ENCODE results near the gene SH3RF3.

Gene SH3RF3

GRCh38 chr2:109350526-109350925, 221.5 kb downstream of the SH3RF3 start:
- no peak overlapping the region for H3K4me3 ChIP-seq (ENCODE audit: low read depth, low read length)
- ChIA-PET CTCF (interaction anchor here (1.2 kb wide), 1 partner anchor 160 kb away, joined by 3 read pairs; no protein-coding TSS in a partner anchor), POLR2A (interaction anchor here (0.7 to 1.3 kb wide), 3 partner anchors 12 to 97 kb away, joined by 3 to 4 read pairs (median 3); no protein-coding TSS in a partner anchor)
- TF ChIP-seq CTCF (IDR thresholded peaks at IDR 0.05; ENCODE audit: insufficient read depth, low read length, missing control alignments), result no peak
- DNase-seq (ENCODE audit: low read depth, low spot score), result no peak

GRCh38 chr2:109351164-109351756, 222.3 kb downstream of the SH3RF3 start:
- no peak for TF ChIP-seq CTCF (IDR thresholded peaks at IDR 0.05; ENCODE audit: insufficient read depth, low read length, missing control alignments)
- ChIA-PET POLR2A (interaction anchor here (0.7 to 1.3 kb wide), 3 partner anchors 12 to 96 kb away, joined by 3 to 4 read pairs (median 3); no protein-coding TSS in a partner anchor), CTCF (interaction anchor here (0.6 to 1.4 kb wide), 3 partner anchors 10 to 159 kb away, joined by 3 to 5 read pairs (median 3); no protein-coding TSS in a partner anchor)
- H3K4me3 ChIP-seq (ENCODE audit: low read depth, low read length), result no peak overlapping the region
- no peak for DNase-seq (ENCODE audit: low read depth, low spot score)

- TF ChIP-seq CTCF (IDR thresholded peaks at IDR 0.05; ENCODE audit: insufficient read depth, low read length, missing control alignments), result no peak
- DNase-seq (ENCODE audit: low read depth, low spot score), result no peak
- POLR2A ChIA-PET, result no interaction called here
- no peak overlapping the region for H3K4me3 ChIP-seq (ENCODE audit: low read depth, low read length)
- CTCF ChIA-PET, result interaction anchor here (1.4 kb wide), 1 partner anchor 11 kb away, joined by 5 read pairs; no protein-coding TSS in a partner anchor
These were observed 223.3 kb downstream of the SH3RF3 start for GRCh38 chr2:109352056-109352897.

- no peak for TF ChIP-seq CTCF (IDR thresholded peaks at IDR 0.05; ENCODE audit: insufficient read depth, low read length, missing control alignments)
- no peak for DNase-seq (ENCODE audit: low read depth, low spot score)
- no peak overlapping the region for H3K4me3 ChIP-seq (ENCODE audit: low read depth, low read length)
- ChIA-PET POLR2A (no interaction called here), CTCF (interaction anchor here (1.2 kb wide), 1 partner anchor 13 kb away, joined by 3 read pairs; no protein-coding TSS in a partner anchor)
These were observed 224.1 kb downstream of the SH3RF3 start for GRCh38 chr2:109352898-109353689.

- TF ChIP-seq CTCF (IDR thresholded peaks at IDR 0.05; ENCODE audit: insufficient read depth, low read length, missing control alignments), result no peak
- DNase-seq (ENCODE audit: low read depth, low spot score), result no peak
- H3K4me3 ChIP-seq (ENCODE audit: low read depth, low read length), result no peak overlapping the region
- CTCF ChIA-PET, result interaction anchor here (1.2 to 1.9 kb wide), 2 partner anchors 14 to 156 kb away, joined by 3 to 9 read pairs; no protein-coding TSS in a partner anchor
- POLR2A ChIA-PET, result no interaction called here
These were observed 225.1 kb downstream of the SH3RF3 start for GRCh38 chr2:109353806-109354745.

Measured in AG04449 (cell line).